Gastroesophageal sphincter (tissue), 4 donors: ENCODE measurements around the gene KLHL3. TPM values are rescaled to one million over a fixed set of nuclear protein-coding genes. Genes with fewer than 3 reads are reported as not detected.

Source experiments
- ATAC-seq: fragments of 150-250 bp; one replicate; pipeline ENCODE4 v1.9.1; 2016; ENCODE audit warnings: mild to moderate bottlenecking, moderate library complexity
- H3K27ac ChIP-seq, 4 donors: fragments of 200-600 bp; sonication (generic) in 3 of 4; 1 replicate in 3 of 4; 2 replicates in 1 of 4; pipeline ENCODE4 v1.5.1; 2016 to 2019
- H3K27me3 ChIP-seq: fragments of 200-600 bp; sonication (generic); one replicate; pipeline ENCODE4 v1.5.1; 2019
- H3K36me3 ChIP-seq, 2 donors: fragments of 200-600 bp; sonication (generic); one replicate each; pipeline ENCODE4 v1.5.1; 2019; ENCODE audit warnings: control low read depth in 1 of 2
- H3K4me1 ChIP-seq, 3 donors: fragments of 200-600 bp; sonication (generic); 1 replicate in 2 of 3; 2 replicates in 1 of 3; pipeline ENCODE4 v1.5.1; 2016 to 2019; ENCODE audit warnings: control low read depth in 2 of 3
- H3K4me3 ChIP-seq, 2 donors: fragments of 200-600 bp; sonication (generic); one replicate each; pipeline ENCODE4 v1.5.1; 2019; ENCODE audit warnings: mild to moderate bottlenecking in 1 of 2, moderate library complexity in 1 of 2
- H3K9me3 ChIP-seq, 3 donors: fragments of 200-600 bp; sonication (generic); one replicate each; pipeline ENCODE4 v1.5.1; 2017 to 2019; ENCODE audit warnings: control low read depth in 2 of 3
- EP300 ChIP-seq: sonication (generic); formaldehyde crosslinking; IDR thresholded peaks from one replicate; pipeline ENCODE4 v1.6.1; 2017; ENCODE audit warnings: antibody characterized with exemption, mild to moderate bottlenecking
- POLR2A ChIP-seq, 2 donors: fragments of 450-650 bp; IDR thresholded peaks; one replicate each; pipeline ENCODE4 v1.6.1; 2017; ENCODE audit warnings: antibody characterized with exemption in 2 of 2, mild to moderate bottlenecking in 2 of 2, moderate library complexity in 1 of 2
- POLR2AphosphoS5 ChIP-seq: sonication (generic); formaldehyde crosslinking; IDR thresholded peaks from one replicate; pipeline ENCODE4 v1.6.1; 2017; ENCODE audit warnings: antibody characterized with exemption
- WGBS, 2 donors: methylation state at CpG; one replicate each; pipeline ENCODE4 v1.1.5; 2018; ENCODE audit warnings: low coverage in 1 of 2; 5-methylcytosine and 5-hydroxymethylcytosine counted together
- total RNA-seq, 4 donors: library from RNA; depleted of rRNA; stranded (reverse); fragments of >200 nt; gene quantifications; one replicate each; pipeline ENCODE4 v1.1.0, GENCODE V29; 2016
- TF ChIP-seq, protein P1 (sequence below), 4 experiments: fragments of 200-600 bp in 2 of 4; fragments of 450-650 bp in 2 of 4; sonication (generic) in 1 of 4; IDR thresholded peaks; one replicate each; pipeline ENCODE4 v1.5.1; 2017 to 2019; ENCODE audit warnings: antibody characterized with exemption in 4 of 4, mild to moderate bottlenecking in 2 of 4, moderate library complexity in 2 of 4

Gene KLHL3
- total RNA-seq, 4 donors from 2014 or later, result 2.3 to 6.9 (median 5.4) TPM

DNA sequence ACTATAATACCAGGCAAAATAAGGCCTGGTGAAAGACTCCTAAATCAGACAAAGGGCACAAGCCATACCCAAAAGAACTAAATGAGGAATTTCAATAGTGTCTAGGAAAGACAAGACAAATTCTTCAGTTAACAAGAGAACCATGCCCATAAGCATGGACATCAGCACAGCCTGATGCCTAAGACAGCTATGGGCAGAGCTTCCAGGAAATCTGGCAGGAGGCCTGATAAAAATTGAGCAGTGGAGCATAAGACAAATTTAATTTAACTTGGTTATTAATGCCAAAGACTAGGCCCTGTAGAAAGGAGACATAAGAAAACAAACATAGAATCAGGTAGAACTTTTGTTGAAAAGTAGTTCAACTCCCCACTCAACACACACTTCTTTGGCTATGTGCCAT, 17.3 kb downstream of the KLHL3 start:
- no peak for ATAC-seq
- Histone ChIP-seq H3K9me3 (peaks cover 0 to 8% (median 0%) of the 10 kb centered on the region in 3 donors), H3K4me3 (no peak overlapping the region), H3K4me1 (no peaks in the 10 kb centered on the region), H3K27me3 (no peaks in the 10 kb centered on the region), H3K36me3 (peaks cover 0 to 18% of the 10 kb centered on the region in 2 donors), H3K27ac (no peak overlapping the region)
- TF ChIP-seq EP300 (no peak), POLR2AphosphoS5 (no peak), POLR2A (IDR thresholded peaks at IDR 0.05) (no peak)
- TF ChIP-seq, protein P1, sequence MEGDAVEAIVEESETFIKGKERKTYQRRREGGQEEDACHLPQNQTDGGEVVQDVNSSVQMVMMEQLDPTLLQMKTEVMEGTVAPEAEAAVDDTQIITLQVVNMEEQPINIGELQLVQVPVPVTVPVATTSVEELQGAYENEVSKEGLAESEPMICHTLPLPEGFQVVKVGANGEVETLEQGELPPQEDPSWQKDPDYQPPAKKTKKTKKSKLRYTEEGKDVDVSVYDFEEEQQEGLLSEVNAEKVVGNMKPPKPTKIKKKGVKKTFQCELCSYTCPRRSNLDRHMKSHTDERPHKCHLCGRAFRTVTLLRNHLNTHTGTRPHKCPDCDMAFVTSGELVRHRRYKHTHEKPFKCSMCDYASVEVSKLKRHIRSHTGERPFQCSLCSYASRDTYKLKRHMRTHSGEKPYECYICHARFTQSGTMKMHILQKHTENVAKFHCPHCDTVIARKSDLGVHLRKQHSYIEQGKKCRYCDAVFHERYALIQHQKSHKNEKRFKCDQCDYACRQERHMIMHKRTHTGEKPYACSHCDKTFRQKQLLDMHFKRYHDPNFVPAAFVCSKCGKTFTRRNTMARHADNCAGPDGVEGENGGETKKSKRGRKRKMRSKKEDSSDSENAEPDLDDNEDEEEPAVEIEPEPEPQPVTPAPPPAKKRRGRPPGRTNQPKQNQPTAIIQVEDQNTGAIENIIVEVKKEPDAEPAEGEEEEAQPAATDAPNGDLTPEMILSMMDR (IDR thresholded peaks at IDR 0.05), result no peak

DNA sequence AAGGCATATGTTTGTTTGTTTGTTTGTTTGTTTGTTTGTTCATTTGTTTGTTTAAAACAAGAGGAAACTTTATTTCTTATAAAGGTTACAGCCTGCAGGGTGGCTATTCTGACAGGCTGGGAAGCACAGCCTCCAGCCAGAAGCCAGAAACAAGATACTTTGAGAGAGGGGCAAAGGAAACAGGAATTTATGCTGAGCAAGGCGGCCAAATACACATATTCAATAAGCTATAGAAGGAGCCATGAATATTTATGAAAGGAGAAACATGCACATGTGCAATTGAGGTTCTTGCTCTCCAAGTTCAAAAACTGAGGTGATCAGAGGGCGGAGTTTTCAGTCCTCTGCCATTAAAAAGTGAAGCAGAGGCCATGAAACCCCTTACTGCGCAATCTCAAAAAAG, 19.6 kb downstream of the KLHL3 start:
- no peaks in the 10 kb centered on the region for H3K4me1 ChIP-seq
- TF ChIP-seq POLR2A (IDR thresholded peaks at IDR 0.05) (no peak), EP300 (no peak), POLR2AphosphoS5 (no peak)
- TF ChIP-seq, protein P1 (IDR thresholded peaks at IDR 0.05), result no peak
- H3K9me3 ChIP-seq, result no peaks in the 10 kb centered on the region
- no peak overlapping the region for H3K4me3 ChIP-seq
- no peak for ATAC-seq
- no peaks in the 10 kb centered on the region for H3K27me3 ChIP-seq
- peaks cover 0 to 18% of the 10 kb centered on the region in 2 donors for H3K36me3 ChIP-seq
- WGBS, 2 donors, result 91 to 97% methylated on average over 3 of the region's 3 CpGs
- no peak overlapping the region for H3K27ac ChIP-seq

DNA sequence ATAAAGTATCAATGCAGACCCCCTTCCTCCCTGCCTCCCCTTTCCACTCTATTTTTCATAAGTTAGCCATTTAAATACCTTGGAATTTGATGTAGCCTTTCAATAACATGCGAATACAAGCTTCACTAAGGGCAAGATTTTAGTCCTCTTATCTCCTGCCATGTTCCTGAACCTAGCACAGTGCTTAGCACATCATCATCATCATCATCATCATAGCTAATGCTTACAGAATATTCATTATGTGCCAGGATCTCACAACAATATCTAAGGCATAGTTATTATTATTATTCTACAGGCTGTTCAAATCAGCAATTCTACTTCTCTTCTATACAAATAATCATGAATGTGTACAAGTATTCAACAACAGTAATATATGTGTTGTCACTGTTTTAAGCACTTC, 20.4 kb downstream of the KLHL3 start:
- Histone ChIP-seq H3K4me1 (no peaks in the 10 kb centered on the region), H3K36me3 (peaks cover 0 to 18% of the 10 kb centered on the region in 2 donors), H3K4me3 (no peak overlapping the region), H3K9me3 (no peaks in the 10 kb centered on the region), H3K27me3 (no peaks in the 10 kb centered on the region), H3K27ac (no peak overlapping the region)
- TF ChIP-seq POLR2A (IDR thresholded peaks at IDR 0.05) (no peak), POLR2AphosphoS5 (no peak), EP300 (no peak)
- TF ChIP-seq, protein P1 (IDR thresholded peaks at IDR 0.05), result no peak
- 87 to 100% methylated on average over 1 of the region's 1 CpG for WGBS, 2 donors
- ATAC-seq, result no peak

DNA sequence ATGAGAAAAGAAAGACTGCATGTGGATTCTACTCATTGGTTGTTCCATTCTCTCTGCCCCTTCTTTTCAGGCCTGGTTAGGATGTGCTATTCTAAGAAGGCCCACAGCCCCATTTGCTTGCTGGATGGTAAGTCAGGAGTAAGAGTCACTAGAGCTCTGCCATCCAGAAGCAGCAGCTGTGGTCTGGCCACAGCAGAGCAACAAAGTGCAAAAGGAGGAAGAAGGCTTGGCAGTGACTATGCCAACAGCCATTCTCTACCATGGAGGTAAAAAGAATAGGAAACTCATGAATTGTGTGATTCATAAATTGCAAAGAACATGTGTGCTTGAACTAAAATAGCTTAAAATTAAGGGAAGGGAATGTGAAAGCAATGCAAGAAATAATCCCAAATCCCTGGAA, 20.9 kb downstream of the KLHL3 start:
- peaks cover 0 to 18% of the 10 kb centered on the region in 2 donors for H3K36me3 ChIP-seq
- no peak overlapping the region for H3K4me3 ChIP-seq
- H3K9me3 ChIP-seq, result no peaks in the 10 kb centered on the region
- ATAC-seq, result no peak
- H3K27ac ChIP-seq, result no peak overlapping the region
- no peak for TF ChIP-seq EP300
- no peak for TF ChIP-seq POLR2A (IDR thresholded peaks at IDR 0.05)
- no peak for TF ChIP-seq POLR2AphosphoS5
- TF ChIP-seq, protein P1 (IDR thresholded peaks at IDR 0.05), result no peak
- H3K4me1 ChIP-seq, result no peaks in the 10 kb centered on the region
- no peaks in the 10 kb centered on the region for H3K27me3 ChIP-seq

DNA sequence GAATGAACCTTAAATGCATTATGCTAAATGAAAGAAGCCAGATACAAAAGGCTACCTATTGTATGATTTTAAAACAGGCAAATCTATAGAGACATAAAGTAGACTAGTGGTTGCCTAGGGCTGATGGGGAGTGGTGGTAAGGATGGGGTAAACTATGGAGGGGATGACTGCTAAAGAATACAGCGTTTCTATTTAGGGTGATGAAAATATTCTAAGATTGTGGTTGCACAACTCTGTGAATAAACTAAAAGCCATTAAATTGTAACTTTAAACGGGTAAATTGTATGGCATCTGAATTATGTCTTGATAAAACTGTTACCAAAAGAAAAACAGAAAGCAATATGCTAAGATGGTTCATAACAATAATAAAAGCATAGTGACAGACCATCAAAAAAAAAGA, 21.4 kb downstream of the KLHL3 start:
- TF ChIP-seq EP300, result no peak
- TF ChIP-seq POLR2A (IDR thresholded peaks at IDR 0.05), result no peak
- TF ChIP-seq, protein P1 (IDR thresholded peaks at IDR 0.05), result no peak
- no peak for TF ChIP-seq POLR2AphosphoS5
- 76 to 88% methylated on average over 2 of the region's 2 CpGs for WGBS, 2 donors

More for the DNA sequence above, 21.4 kb downstream of the KLHL3 start:
- no peak overlapping the region for H3K4me3 ChIP-seq
- H3K27me3 ChIP-seq, result no peaks in the 10 kb centered on the region
- peaks cover 0 to 18% of the 10 kb centered on the region in 2 donors for H3K36me3 ChIP-seq
- H3K9me3 ChIP-seq, result no peaks in the 10 kb centered on the region
- no peaks in the 10 kb centered on the region for H3K4me1 ChIP-seq
- no peak for ATAC-seq
- no peak overlapping the region for H3K27ac ChIP-seq
